GM21367 (cell line): ENCODE data around the gene NDE1.
"Not testable (repeated sequence)": the region's sequence is repeated elsewhere in the genome, so short reads cannot be mapped to it uniquely, and the experiment has no call there.

ENCODE experiments used
- ATAC-seq: cut with Tn5 transposase; IDR thresholded peaks from one replicate; pipeline ENCODE4 v1.9.1; 2021; ENCODE audit not compliant: unreplicated experiment

The NDE1 gene, protein sequence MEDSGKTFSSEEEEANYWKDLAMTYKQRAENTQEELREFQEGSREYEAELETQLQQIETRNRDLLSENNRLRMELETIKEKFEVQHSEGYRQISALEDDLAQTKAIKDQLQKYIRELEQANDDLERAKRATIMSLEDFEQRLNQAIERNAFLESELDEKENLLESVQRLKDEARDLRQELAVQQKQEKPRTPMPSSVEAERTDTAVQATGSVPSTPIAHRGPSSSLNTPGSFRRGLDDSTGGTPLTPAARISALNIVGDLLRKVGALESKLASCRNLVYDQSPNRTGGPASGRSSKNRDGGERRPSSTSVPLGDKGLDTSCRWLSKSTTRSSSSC

GRCh38 chr16:15650019-15650697 is at the start of gene NDE1:
Gene NDE1, plus strand, starts transcription at chr16:15650245. Its CDS starts 14,534 bp downstream, at chr16:15664779.
- peak; percentile 54 for ATAC-seq

- no peak for ATAC-seq
These were observed 48.7 kb upstream of the NDE1 start for GRCh38 chr16:15601212-15601879.

DNA sequence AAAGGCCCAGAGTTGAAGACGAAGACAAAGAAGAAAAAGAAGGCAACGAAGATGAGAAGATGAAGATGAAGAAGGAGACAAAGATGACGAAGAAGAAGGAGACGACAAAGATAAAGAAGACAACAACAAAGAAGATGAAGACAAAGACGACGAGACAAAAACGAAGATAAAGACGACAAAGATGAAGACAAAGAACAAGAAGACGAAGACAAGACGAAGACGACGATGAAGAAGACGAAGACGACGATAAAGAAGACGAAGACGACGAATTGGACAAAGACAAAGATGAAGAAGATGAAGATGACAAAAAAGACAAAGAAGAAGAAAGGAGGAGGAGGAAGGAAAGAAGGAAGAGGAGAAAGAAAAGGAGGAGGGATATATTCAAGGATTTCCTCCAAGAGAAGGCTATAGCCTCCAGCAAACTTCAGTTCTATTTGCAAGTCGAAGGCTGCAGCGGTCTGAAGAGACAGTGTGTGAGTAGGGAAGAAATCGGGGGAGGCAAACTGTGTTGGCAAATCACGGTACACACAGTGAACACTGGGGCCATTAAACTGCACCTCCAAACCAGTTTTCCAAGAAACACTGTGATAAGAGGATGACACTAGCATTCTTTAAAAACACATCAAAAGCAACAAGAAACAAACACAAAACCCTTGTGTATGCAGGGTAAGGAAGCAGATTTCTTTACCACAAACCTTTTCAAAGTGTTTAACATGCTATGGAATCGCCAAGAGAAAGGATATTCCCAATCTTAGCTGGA is 47.6 kb upstream of the NDE1 start:
- ATAC-seq, result no peak

GRCh38 chr16:15604460-15605440 is 45.3 kb upstream of the NDE1 start:
- ATAC-seq, result no peak

DNA sequence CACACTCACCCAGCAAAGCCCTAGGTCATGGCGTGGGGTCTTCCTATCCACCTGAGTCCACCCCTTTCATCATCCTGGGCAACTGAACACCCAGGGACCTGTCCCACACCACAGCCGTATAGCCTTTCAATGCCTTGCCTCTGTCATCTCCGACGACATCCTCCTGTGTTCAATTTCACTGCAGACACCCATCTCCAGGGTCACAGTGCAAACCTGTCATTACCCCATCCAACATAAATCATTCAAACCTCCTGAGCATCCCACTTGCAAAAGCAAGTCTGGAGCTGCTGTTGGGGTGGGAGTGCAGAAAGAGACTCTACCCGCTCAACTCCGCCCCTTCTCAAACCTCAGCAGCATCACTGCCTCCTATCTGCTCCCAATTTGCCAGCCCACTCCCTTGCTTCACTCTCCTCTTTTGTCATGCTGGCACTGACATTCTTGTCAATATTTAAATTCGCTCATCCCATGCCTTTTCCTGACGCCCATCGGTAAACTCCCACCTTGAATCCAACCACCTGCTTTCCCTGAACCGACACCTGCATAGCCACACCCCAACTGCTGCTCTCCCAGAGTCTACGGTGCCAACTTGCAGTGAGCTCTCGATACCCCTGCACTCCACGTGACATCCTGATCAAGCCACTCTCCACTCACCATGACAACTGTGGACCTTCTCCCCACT is 44.1 kb upstream of the NDE1 start:
- ATAC-seq, result no peak

- ATAC-seq, result no peak
These were observed 43.4 kb upstream of the NDE1 start for GRCh38 chr16:15606518-15607220.

- ATAC-seq, result not testable (repeated sequence)
These were observed 42.8 kb upstream of the NDE1 start for GRCh38 chr16:15607221-15607699.

GRCh38 chr16:15607700-15608396 is 42.2 kb upstream of the NDE1 start:
- no peak for ATAC-seq

DNA sequence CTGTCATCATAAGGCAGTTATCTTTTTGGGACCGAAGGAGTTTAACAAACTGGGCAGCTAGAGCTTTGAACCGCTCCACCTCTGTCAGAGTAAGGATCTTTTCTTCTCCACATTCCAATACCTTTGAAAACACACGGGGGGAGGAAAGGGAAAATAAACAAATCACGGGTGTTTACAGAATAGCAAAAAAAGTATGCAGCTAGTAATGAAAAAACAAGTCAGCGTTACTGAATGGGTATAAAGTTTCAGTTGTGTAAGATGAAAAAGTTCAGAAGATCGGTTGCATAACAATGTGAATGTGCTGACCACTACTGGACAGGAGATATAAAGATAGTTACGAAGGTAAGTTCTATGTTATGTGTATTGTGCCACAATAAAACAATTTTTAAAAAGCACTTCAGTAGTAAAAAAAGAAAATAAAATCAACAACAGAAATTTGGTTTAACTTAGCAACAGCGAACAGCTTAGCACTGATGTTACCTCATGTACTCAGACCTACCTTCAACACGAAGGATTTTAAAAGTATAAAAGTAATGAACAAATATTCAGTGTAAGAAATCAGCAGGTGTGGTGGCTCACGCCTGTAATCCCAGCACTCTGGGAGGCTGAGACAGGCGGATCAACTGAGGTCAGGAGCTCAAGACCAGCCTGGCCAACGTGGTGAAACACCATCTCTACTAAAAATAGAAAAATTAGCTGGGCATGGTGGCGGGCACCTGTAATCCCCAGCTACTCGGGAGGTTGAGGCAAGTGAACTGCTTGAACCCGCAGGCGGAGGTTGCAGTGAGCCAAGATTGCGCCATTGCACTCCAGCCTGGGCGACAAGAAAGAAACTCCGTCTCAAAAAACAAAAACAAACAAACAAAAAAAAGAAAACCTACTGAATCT is 41.4 kb upstream of the NDE1 start:
- ATAC-seq, result no peak

GRCh38 chr16:15609286-15609649 is 40.8 kb upstream of the NDE1 start:
- no peak for ATAC-seq

- ATAC-seq, result no peak
These were observed 39.6 kb upstream of the NDE1 start for GRCh38 chr16:15610369-15610871.

GRCh38 chr16:15611610-15612009 is 38.4 kb upstream of the NDE1 start:
- no peak for ATAC-seq

GRCh38 chr16:15613676-15614075 is 36.4 kb upstream of the NDE1 start:
- ATAC-seq, result no peak

GRCh38 chr16:15616012-15616411 is 34.0 kb upstream of the NDE1 start:
- no peak for ATAC-seq

DNA sequence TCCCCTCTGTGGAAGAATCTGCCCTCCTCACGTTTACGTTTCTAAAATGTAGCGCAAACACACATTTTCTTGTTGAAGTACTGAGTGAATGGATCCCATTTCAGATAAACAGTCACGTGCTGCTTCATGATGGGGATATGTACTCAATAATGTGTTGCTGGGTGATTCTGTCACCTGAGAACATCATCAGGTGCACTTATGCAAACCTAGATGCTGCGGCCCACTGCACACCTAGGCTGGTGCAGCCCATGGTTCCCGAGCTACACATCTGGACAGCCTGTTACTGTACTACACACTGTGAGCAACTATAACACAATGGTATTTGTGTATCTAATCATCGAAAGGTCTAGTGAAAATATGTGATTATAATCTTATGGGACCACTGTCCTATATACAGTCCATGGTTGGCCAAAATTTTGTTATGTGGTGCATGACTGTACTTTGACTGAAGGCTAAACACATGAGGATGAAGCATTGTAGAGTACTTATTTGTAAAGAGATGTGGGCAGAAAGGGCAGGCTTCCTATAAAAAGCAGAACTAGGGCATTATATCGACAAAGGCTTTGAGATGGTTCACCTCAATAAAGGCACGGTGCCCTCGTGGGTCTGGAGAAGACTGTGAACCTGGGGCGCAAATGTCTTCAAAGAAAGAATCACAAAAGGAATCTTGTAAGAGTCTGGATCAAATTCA is 33.4 kb upstream of the NDE1 start:
- no peak for ATAC-seq

GRCh38 chr16:15617901-15618300 is 32.1 kb upstream of the NDE1 start:
- ATAC-seq, result no peak
